ENCODE results near the gene MED9. TPM values are rescaled to one million over a fixed set of nuclear protein-coding genes. Genes with fewer than 3 reads are reported as not detected.

The MED9 gene
- polyA plus RNA-seq, 4 donors, result 20.9 to 23.5 (median 22.3) TPM

GRCh38 chr17:17531156-17531555, 54.4 kb downstream of the MED9 start:
- DNase-seq (ENCODE audit: low read depth in 4 of 4, low spot score in 2 of 4), result no peak

- no peak for DNase-seq (ENCODE audit: low read depth in 4 of 4, low spot score in 2 of 4)
These were observed 56.2 kb downstream of the MED9 start for GRCh38 chr17:17532991-17533390.

- no peak for DNase-seq (ENCODE audit: low read depth in 4 of 4, low spot score in 2 of 4)
These were observed 57.2 kb downstream of the MED9 start for GRCh38 chr17:17533901-17534441.

DNA sequence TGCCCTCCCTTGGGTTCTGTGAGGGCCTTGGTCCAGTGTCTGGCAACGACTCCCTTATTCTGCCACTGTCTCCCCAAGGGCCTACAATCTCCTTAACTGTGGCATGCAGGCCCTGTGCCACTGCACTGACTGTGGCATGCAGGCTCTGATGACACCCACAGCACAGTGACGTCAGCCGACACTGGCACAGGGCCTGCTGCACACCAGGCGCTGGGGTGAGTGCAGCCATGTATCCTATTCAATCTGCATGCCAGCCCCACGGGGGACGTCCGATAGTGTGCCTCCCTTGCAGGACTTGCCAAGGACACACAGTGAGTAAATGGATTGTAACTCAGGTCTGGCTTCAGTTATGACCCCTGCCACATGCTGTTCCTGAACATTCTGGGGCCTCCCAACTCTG, 59.2 kb downstream of the MED9 start:
- DNase-seq (ENCODE audit: low read depth in 4 of 4, low spot score in 2 of 4), result no peak

- no peak for DNase-seq (ENCODE audit: low read depth in 4 of 4, low spot score in 2 of 4)
These were observed 59.9 kb downstream of the MED9 start for GRCh38 chr17:17536702-17537101.

- no peak for DNase-seq (ENCODE audit: low read depth in 4 of 4, low spot score in 2 of 4)
These were observed 60.7 kb downstream of the MED9 start for GRCh38 chr17:17537311-17538099.

GRCh38 chr17:17538417-17539391, 61.9 kb downstream of the MED9 start:
- no peak for DNase-seq (ENCODE audit: low read depth in 4 of 4, low spot score in 2 of 4)

- DNase-seq (ENCODE audit: low read depth in 4 of 4, low spot score in 2 of 4), result no peak
These were observed 62.8 kb downstream of the MED9 start for GRCh38 chr17:17539591-17539990.

DNA sequence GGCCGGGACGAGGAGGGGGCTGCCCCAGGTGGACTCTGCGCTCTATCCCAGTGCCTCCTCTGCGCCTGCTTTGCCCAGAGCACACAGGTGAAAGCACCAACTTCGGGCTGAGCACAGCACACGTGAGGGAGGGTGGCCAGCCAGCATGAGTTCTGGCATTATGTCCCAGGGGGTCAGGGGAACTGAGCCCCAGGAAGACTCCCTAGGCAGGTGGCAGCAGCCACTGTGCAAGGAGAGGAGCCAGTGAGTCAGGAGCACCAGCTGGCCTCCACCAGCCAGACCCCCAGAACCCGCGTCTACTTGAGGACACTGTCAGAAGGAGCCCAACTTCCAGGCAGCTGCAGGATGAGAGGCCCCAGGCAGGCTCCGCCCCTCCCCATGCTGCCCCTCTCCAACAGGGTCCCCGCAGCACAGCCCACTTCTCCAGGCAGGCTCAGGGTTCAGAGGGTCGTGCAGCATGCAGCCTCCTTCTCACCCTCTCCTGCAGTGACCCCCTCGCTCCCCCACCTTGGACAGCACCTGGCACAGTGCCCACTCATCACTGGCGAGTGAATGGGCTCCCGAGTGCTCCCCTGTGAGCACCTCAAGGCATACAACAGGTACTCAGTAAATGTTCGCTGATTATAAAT, 63.6 kb downstream of the MED9 start:
- no peak for DNase-seq (ENCODE audit: low read depth in 4 of 4, low spot score in 2 of 4)

GRCh38 chr17:17540935-17541639, 64.3 kb downstream of the MED9 start:
- DNase-seq (ENCODE audit: low read depth in 4 of 4, low spot score in 2 of 4), result no peak

GRCh38 chr17:17541640-17542001, 64.8 kb downstream of the MED9 start:
- DNase-seq (ENCODE audit: low read depth in 4 of 4, low spot score in 2 of 4), result no peak

Other genes starting within 250 kb of the MED9 start
- gene FLCN, start 239.8 kb upstream of the MED9 start, polyA plus RNA-seq (ENCODE audit: insufficient read length in 4 of 4), result 10 to 100 TPM; 20.9 to 55.6 (median 34.8) TPM
- gene COPS3, start 195.8 kb upstream of the MED9 start, polyA plus RNA-seq (ENCODE audit: insufficient read length in 4 of 4), result 10 to 100 TPM; 75.8 to 82.8 (median 77.6) TPM
- gene NT5M, start 173.6 kb upstream of the MED9 start, polyA plus RNA-seq (ENCODE audit: insufficient read length in 4 of 4), result 1 to 10 TPM; 4.1 to 8.6 (median 6.3) TPM
- gene RASD1, start 19.4 kb downstream of the MED9 start, polyA plus RNA-seq (ENCODE audit: insufficient read length in 4 of 4), result 1 to 10 TPM in 2 of 4 donors, under 1 TPM in 2; 0.85 to 1.3 (median 1.0) TPM
- gene PEMT, start 114.7 kb downstream of the MED9 start, polyA plus RNA-seq (ENCODE audit: insufficient read length in 4 of 4), result 10 to 100 TPM; 29.6 to 37.9 (median 34.7) TPM
- gene RAI1, start 204.5 kb downstream of the MED9 start, polyA plus RNA-seq (ENCODE audit: insufficient read length in 4 of 4), result 10 to 100 TPM; 17.2 to 46.9 (median 33.0) TPM